ENCODE data around the gene DUSP11. TPM values are rescaled to one million over a fixed set of nuclear protein-coding genes. Genes with fewer than 3 reads are reported as not detected.
A peak's percentile ranks its signal among the peaks of the same experiment; 100 is the strongest.

DUSP11 gene
- total and polyA plus RNA-seq, 2 of the 13 experiments (the other 11 are each of a cell fraction or from before 2014, with no cell fraction given), result 30.5 to 36.2 TPM

DNA sequence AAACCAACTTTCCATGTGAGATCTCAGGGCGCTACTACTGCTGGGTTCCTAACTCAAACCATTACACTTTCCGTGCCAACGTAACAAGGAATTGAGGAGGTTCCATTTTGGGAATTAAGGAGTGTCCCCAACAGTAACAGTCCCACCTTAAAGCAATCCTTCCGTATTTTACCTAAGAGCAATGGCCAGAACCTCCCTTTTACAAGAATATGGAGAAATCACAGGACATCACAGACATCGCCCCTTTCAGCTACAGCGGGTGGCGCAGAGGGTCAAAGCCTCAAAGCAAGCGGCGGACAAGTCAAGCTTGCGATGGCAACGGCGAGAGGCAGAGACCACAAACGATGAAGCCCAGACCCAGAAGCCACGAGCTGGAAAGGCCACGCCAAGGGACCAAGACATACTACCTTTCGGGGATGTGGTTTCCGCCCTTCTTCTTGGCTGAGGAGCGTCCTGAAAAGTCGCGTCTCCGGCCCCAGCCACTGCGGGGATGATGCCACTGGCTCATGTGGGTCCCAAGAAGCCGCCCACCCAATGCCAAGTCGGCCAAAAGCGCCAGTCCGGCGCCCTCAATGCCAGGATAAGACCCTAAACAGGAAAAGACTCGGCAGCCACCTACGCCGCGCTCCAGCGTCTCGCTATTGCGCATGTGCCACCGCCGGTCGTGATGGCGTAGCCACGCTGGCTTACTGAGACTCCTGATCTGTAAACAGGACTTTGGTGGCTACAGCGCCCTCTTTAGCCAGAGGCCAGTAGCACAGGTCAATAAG is at the start of gene DUSP11 (continued):
- peak; percentile 97 for TF ChIP-seq CTCF (CRISPR knock-in tag; IDR thresholded peaks at IDR 0.05)
- no peak for TF ChIP-seq CREB3 (CRISPR knock-in tag; IDR thresholded peaks at IDR 0.05)
- TF ChIP-seq SMARCC2 (IDR thresholded peaks at IDR 0.05), result no peak
- TF ChIP-seq NR2C2 (CRISPR knock-in tag; IDR thresholded peaks at IDR 0.05; ENCODE audit: borderline replicate concordance), result peak; percentile 57; the same call in 1 of the 2 replicates
- TF ChIP-seq, protein P1, sequence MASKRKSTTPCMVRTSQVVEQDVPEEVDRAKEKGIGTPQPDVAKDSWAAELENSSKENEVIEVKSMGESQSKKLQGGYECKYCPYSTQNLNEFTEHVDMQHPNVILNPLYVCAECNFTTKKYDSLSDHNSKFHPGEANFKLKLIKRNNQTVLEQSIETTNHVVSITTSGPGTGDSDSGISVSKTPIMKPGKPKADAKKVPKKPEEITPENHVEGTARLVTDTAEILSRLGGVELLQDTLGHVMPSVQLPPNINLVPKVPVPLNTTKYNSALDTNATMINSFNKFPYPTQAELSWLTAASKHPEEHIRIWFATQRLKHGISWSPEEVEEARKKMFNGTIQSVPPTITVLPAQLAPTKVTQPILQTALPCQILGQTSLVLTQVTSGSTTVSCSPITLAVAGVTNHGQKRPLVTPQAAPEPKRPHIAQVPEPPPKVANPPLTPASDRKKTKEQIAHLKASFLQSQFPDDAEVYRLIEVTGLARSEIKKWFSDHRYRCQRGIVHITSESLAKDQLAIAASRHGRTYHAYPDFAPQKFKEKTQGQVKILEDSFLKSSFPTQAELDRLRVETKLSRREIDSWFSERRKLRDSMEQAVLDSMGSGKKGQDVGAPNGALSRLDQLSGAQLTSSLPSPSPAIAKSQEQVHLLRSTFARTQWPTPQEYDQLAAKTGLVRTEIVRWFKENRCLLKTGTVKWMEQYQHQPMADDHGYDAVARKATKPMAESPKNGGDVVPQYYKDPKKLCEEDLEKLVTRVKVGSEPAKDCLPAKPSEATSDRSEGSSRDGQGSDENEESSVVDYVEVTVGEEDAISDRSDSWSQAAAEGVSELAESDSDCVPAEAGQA (IDR thresholded peaks at IDR 0.05; ENCODE audit: low read depth), result peak; percentile 79; the same call in 1 of the 2 replicates
- TF ChIP-seq, protein P1 (CRISPR knock-in tag; IDR thresholded peaks at IDR 0.05; ENCODE audit: borderline replicate concordance), result no peak
- TF ChIP-seq, protein P2, sequence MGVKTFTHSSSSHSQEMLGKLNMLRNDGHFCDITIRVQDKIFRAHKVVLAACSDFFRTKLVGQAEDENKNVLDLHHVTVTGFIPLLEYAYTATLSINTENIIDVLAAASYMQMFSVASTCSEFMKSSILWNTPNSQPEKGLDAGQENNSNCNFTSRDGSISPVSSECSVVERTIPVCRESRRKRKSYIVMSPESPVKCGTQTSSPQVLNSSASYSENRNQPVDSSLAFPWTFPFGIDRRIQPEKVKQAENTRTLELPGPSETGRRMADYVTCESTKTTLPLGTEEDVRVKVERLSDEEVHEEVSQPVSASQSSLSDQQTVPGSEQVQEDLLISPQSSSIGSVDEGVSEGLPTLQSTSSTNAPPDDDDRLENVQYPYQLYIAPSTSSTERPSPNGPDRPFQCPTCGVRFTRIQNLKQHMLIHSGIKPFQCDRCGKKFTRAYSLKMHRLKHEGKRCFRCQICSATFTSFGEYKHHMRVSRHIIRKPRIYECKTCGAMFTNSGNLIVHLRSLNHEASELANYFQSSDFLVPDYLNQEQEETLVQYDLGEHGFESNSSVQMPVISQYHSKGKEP (CRISPR knock-in tag; IDR thresholded peaks at IDR 0.05), result 0 out of 2 replicates have a peak, but pooled peaks have one; percentile 25
- TF ChIP-seq ARHGAP35 (CRISPR knock-in tag; IDR thresholded peaks at IDR 0.05; ENCODE audit: borderline replicate concordance), result peak; percentile 68; the same call in 1 of the 2 replicates
- TF ChIP-seq TEAD3 (CRISPR knock-in tag; optimal IDR thresholded peaks at IDR 0.05; ENCODE audit: borderline replicate concordance), result peak; percentile 78
- TF ChIP-seq ZFP1 (CRISPR knock-in tag; IDR thresholded peaks at IDR 0.05), result peak; percentile 87
- TF ChIP-seq ZNF24 (IDR thresholded peaks at IDR 0.05), result no peak
- peak; percentile 89 for TF ChIP-seq ERF (CRISPR knock-in tag; IDR thresholded peaks at IDR 0.05)
- TF ChIP-seq ZNF260 (CRISPR knock-in tag; IDR thresholded peaks at IDR 0.05; ENCODE audit: borderline replicate concordance, low read depth), result no peak
- no peak for TF ChIP-seq ZNF101 (CRISPR knock-in tag; IDR thresholded peaks at IDR 0.05; ENCODE audit: borderline replicate concordance, low read depth)
- TF ChIP-seq ZBTB8A (CRISPR knock-in tag; IDR thresholded peaks at IDR 0.05; ENCODE audit: borderline replicate concordance, low read depth), result no peak
- TF ChIP-seq, protein P3, sequence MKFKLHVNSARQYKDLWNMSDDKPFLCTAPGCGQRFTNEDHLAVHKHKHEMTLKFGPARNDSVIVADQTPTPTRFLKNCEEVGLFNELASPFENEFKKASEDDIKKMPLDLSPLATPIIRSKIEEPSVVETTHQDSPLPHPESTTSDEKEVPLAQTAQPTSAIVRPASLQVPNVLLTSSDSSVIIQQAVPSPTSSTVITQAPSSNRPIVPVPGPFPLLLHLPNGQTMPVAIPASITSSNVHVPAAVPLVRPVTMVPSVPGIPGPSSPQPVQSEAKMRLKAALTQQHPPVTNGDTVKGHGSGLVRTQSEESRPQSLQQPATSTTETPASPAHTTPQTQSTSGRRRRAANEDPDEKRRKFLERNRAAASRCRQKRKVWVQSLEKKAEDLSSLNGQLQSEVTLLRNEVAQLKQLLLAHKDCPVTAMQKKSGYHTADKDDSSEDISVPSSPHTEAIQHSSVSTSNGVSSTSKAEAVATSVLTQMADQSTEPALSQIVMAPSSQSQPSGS (CRISPR knock-in tag; IDR thresholded peaks at IDR 0.05), result peak; percentile 77
